GM18519 (cell line): ENCODE measurements around the gene ADORA1.

Experiments
- ATAC-seq: cut with Tn5 transposase; IDR thresholded peaks from one replicate; pipeline ENCODE4 v1.9.1; 2021; ENCODE audit warnings: mild to moderate bottlenecking, moderate library complexity; ENCODE audit not compliant: unreplicated experiment, low FRiP score

Gene ADORA1

GRCh38 chr1:203169770-203170520, 42.4 kb downstream of the ADORA1 start:
- ATAC-seq: no peak

GRCh38 chr1:203170625-203171330, 43.3 kb downstream of the ADORA1 start:
- no peak for ATAC-seq

GRCh38 chr1:203171341-203172183, 44.0 kb downstream of the ADORA1 start:
- no peak for ATAC-seq

GRCh38 chr1:203172184-203173010, 44.9 kb downstream of the ADORA1 start:
- no peak for ATAC-seq

- no peak for ATAC-seq
Measured at GRCh38 chr1:203173011-203173555, 45.6 kb downstream of the ADORA1 start.

GRCh38 chr1:203173566-203173965, 46.0 kb downstream of the ADORA1 start:
- ATAC-seq: peak; percentile 77

GRCh38 chr1:203174324-203174985, 46.9 kb downstream of the ADORA1 start:
- no peak for ATAC-seq

- no peak for ATAC-seq
Measured at GRCh38 chr1:203175237-203175826, 47.8 kb downstream of the ADORA1 start, which contains the start of gene MYBPH. Gene MYBPH (minus strand): TSS chr1:203175826. CDS start chr1:203175755, 71 bp downstream.

- no peak for ATAC-seq
Measured at GRCh38 chr1:203175827-203176241, 48.3 kb downstream of the ADORA1 start.

GRCh38 chr1:203176273-203177035, 48.9 kb downstream of the ADORA1 start:
- ATAC-seq: no peak

- ATAC-seq: no peak
Measured at GRCh38 chr1:203177036-203177405, 49.5 kb downstream of the ADORA1 start.

- no peak for ATAC-seq
Measured at GRCh38 chr1:203177470-203178039, 50.0 kb downstream of the ADORA1 start.

GRCh38 chr1:203178083-203178482, 50.6 kb downstream of the ADORA1 start:
- ATAC-seq: no peak

- ATAC-seq: no peak
Measured at GRCh38 chr1:203178821-203179666, 51.5 kb downstream of the ADORA1 start.

GRCh38 chr1:203179667-203180005, 52.1 kb downstream of the ADORA1 start:
- ATAC-seq: no peak

GRCh38 chr1:203180611-203181330, 53.2 kb downstream of the ADORA1 start:
- ATAC-seq: no peak
